Heart left ventricle (tissue), 16 donors: ENCODE data around the gene ARHGEF18. TPM values are rescaled to one million over a fixed set of nuclear protein-coding genes. Genes with fewer than 3 reads are reported as not detected.
"Not testable (repeated sequence)": the region's sequence is repeated elsewhere in the genome, so short reads cannot be mapped to it uniquely, and the experiment has no call there.

ENCODE experiments used
- ATAC-seq, 4 donors: fragments of 200-7000 bp; cut with Tn5 transposase; one replicate each; pipeline ENCODE4 v1.9.1; 2020 to 2022; ENCODE audit warnings: moderate library complexity in 4 of 4, mild to moderate bottlenecking in 3 of 4, moderate number of reproducible peaks in 1 of 4
- DNase-seq, 5 donors: peaks; one replicate each; pipeline ENCODE4 v3.0.0-alpha.2; 2020
- H3K27ac ChIP-seq, 12 donors: fragments of 200-600 bp; sonication (generic) in 4 of 12; one replicate each; pipeline versions ENCODE4 v1.5.0 to v1.8.0; 2016 to 2022; ENCODE audit warnings: mild to moderate bottlenecking in 2 of 12
- H3K27me3 ChIP-seq, 9 donors: fragments of 200-600 bp; sonication (generic) in 2 of 9; one replicate each; pipeline versions ENCODE4 v1.5.1 to v1.8.0; 2016 to 2022; ENCODE audit warnings: mild to moderate bottlenecking in 3 of 9
- H3K36me3 ChIP-seq, 9 donors: fragments of 200-600 bp; sonication (generic) in 2 of 9; one replicate each; pipeline versions ENCODE4 v1.5.0 to v1.8.0; 2018 to 2022; ENCODE audit warnings: mild to moderate bottlenecking in 2 of 9
- H3K4me1 ChIP-seq, 12 donors: fragments of 200-600 bp; sonication (generic) in 4 of 12; one replicate each; pipeline versions ENCODE4 v1.5.0 to v1.8.0; 2016 to 2022; ENCODE audit warnings: mild to moderate bottlenecking in 3 of 12
- H3K4me3 ChIP-seq, 12 donors: fragments of 200-600 bp; sonication (generic) in 4 of 12; one replicate each; pipeline versions ENCODE4 v1.5.0 to v1.8.0; 2017 to 2022; ENCODE audit warnings: mild to moderate bottlenecking in 9 of 12, moderate library complexity in 4 of 12
- H3K9me3 ChIP-seq, 12 donors: fragments of 200-600 bp; sonication (generic) in 4 of 12; one replicate each; pipeline versions ENCODE4 v1.5.0 to v1.8.0; 2016 to 2022; ENCODE audit warnings: mild to moderate bottlenecking in 1 of 12
- CTCF ChIP-seq, 12 donors: fragments of 200-600 bp; sonication (generic) in 4 of 12; IDR thresholded peaks; one replicate each; pipeline versions ENCODE4 v1.5.0 to v1.8.0; 2018 to 2022; ENCODE audit warnings: antibody characterized with exemption in 12 of 12, mild to moderate bottlenecking in 5 of 12
- POLR2A ChIP-seq, 2 donors: fragments of 450-650 bp; IDR thresholded peaks; one replicate each; pipeline ENCODE4 v1.6.1; 2017; ENCODE audit warnings: antibody characterized with exemption in 2 of 2, mild to moderate bottlenecking in 2 of 2, moderate library complexity in 2 of 2
- WGBS, 4 donors: extraction: QIAGEN DNeasy Blood & Tissue Kit in 2 of 4; methylation state at CpG; one replicate each; pipeline versions ENCODE4 v1.1.5 to v1.1.7; 2013 to 2018; 5-methylcytosine and 5-hydroxymethylcytosine counted together
- intact Hi-C, 10 donors: fragments of 100-400 bp; cut with DNase I; formaldehyde crosslinking; loops; one replicate each; pipeline versions ENCODE4 v1.11.1 to v1.14.2; 2022
- polyA plus RNA-seq, 2 donors: library from polyadenylated mRNA; stranded (reverse); fragments of 200-250 nt; gene quantifications; one replicate each; pipeline ENCODE4 v1.2.3, GENCODE V29; 2013
- total RNA-seq, 9 donors: library from RNA; depleted of rRNA in 2 of 9; stranded (reverse); fragments of >200 nt in 2 of 9; fragmentation: NEBNext Ultra II Directional in 3 of 9; extraction: Animal tissue kit (Norgen Biotek cat#: 25700) in 3 of 9; gene quantifications; one replicate each; pipeline versions ENCODE4 v1.1.0 to v1.2.4, GENCODE V29; 2016 to 2023
- donor health status: ischemic (EF 13 %, LVEDD 7.1; RV severe dilation, severe dysfunction).
- donor health status: healthy with polysubstance abuse.
- donor health status: DM: no; HTN: yes; CAD: no.
- donor health status: DM: no; HTN: no; CAD: no.
- donor health status: ischemic (EF 25% LVEDD 6.9; RV normal size, moderate dysfunction).
- donor health status: ischemic (EF 25% LVEDD 5.7; RV mildly dilated, moderate dysfunction).
- donor health status: healthy.
- donor health status: DM: yes; HTN: yes; CAD: no.
- donor health status: ischemic (EF 35%, LVEDD 5.7; RV mildly dilated, moderate dysfunction).
- donor health status: nonischemic (EF 11% LVEDD 7.7; RV severe dilation, severe dysfunction).
- donor health status: DM: yes; HTN: yes; CAD: no.
- donor health status: PGD.
- donor health status: ischemic (EF 29% LVEDD 5.4; RV normal size, mild dysfunction).
- donor health status: nonischemic (EF 23%, LVEDD 6.1; RV moderate dilation, normal function).

Gene ARHGEF18
- total and polyA plus RNA-seq, 11 donors, result 4.1 to 15.1 (median 9.1) TPM

GRCh38 chr19:7340959-7341837 is 7.5 kb upstream of the ARHGEF18 start:
- Histone ChIP-seq H3K27me3 (no peaks in the 10 kb centered on the region), H3K4me3 (no peak overlapping the region), H3K36me3 (no peaks in the 10 kb centered on the region), H3K27ac (no peak overlapping the region), H3K4me1 (peaks cover 0 to 46% (median 2%) of the 10 kb centered on the region in 12 donors), H3K9me3 (no peaks in the 10 kb centered on the region)
- TF ChIP-seq CTCF (IDR thresholded peaks at IDR 0.05) (peak; percentile 90 to 98 (median 95)), POLR2A (IDR thresholded peaks at IDR 0.05) (no peak)
- intact Hi-C loops, result loop anchor here (1.0 to 5.0 kb wide), 9 partner anchors 46 to 240 kb away; partner anchors contain the start of gene INSR (in 1 of the 10)
- ATAC-seq (peak in 3 of 4 donors; percentile 44 to 57 (median 48)), DNase-seq (peak; percentile 63 to 88 (median 75))
- WGBS, 4 donors, result 40 to 47% (median 43%) methylated on average over 20 to 22 of the region's 22 CpGs

GRCh38 chr19:7342143-7342542 is 6.6 kb upstream of the ARHGEF18 start:
- Histone ChIP-seq H3K36me3 (no peaks in the 10 kb centered on the region), H3K27ac (no peak overlapping the region), H3K4me1 (peaks cover 0 to 37% (median 0%) of the 10 kb centered on the region in 12 donors), H3K27me3 (no peaks in the 10 kb centered on the region), H3K9me3 (no peaks in the 10 kb centered on the region), H3K4me3 (no peak overlapping the region)
- DNase-seq (no peak), ATAC-seq (no peak)
- intact Hi-C loops, result loop anchor here in 4 of 10 donors (2.0 to 5.0 kb wide), 2 partner anchors 195 to 239 kb away; no protein-coding TSS in a partner anchor
- WGBS, 4 donors, result 91 to 93% (median 92%) methylated on average over 5 of the region's 5 CpGs
- no peak for TF ChIP-seq CTCF (IDR thresholded peaks at IDR 0.05)
- no peak for TF ChIP-seq POLR2A (IDR thresholded peaks at IDR 0.05)

DNA sequence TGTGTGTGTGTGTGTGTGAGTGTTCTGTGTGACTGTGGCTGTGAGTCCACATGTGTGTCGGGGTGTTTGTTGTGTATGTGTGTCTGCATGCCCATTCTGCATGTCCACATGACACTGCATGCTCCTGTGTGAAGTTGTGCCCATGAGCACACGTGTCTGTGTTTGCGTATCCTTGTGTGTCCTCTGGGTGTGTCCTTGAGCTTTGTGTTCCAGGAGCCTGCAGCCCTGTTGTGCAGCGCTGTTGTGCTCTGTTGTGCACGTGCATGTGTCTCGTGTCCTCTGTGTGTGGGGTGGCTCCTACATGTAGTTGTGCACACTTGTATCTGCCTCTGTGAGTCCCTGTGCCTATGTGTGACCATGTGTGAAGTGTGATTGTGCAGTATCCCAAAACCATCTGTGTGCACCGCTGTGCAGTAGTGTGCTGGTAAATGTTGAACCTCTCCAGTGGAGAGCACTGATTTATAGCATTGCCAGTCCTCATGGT is 2.2 kb upstream of the ARHGEF18 start:
- TF ChIP-seq CTCF (IDR thresholded peaks at IDR 0.05) (no peak), POLR2A (IDR thresholded peaks at IDR 0.05) (no peak)
- ATAC-seq (no peak), DNase-seq (no peak)
- peaks cover 0 to 32% (median 0%) of the 10 kb centered on the region in 12 donors for H3K4me1 ChIP-seq
- H3K27me3 ChIP-seq, result no peaks in the 10 kb centered on the region
- no peak overlapping the region for H3K4me3 ChIP-seq
- H3K27ac ChIP-seq, result no peak overlapping the region
- WGBS, 4 donors, result 82 to 85% (median 84%) methylated on average over 7 of the region's 7 CpGs
- intact Hi-C loops, result no loop called here
- H3K36me3 ChIP-seq, result no peaks in the 10 kb centered on the region
- peaks cover 0 to 6% (median 0%) of the 10 kb centered on the region in 12 donors for H3K9me3 ChIP-seq

GRCh38 chr19:7346997-7347396 is 1.7 kb upstream of the ARHGEF18 start:
- H3K27ac ChIP-seq, DNase-seq, intact Hi-C loops, H3K4me3 ChIP-seq, H3K36me3 ChIP-seq, ATAC-seq, H3K27me3 ChIP-seq: not testable (repeated sequence)
- Histone ChIP-seq H3K4me1 (peaks cover 0 to 32% (median 0%) of the 10 kb centered on the region in 12 donors), H3K9me3 (peaks cover 0 to 11% (median 3%) of the 10 kb centered on the region in 12 donors)
- WGBS, 4 donors, result 83 to 88% (median 85%) methylated on average over 7 of the region's 7 CpGs
